BLaER1 (cell line): ENCODE measurements around the gene PMPCA.
"Not testable (repeated sequence)": the region's sequence is repeated elsewhere in the genome, so short reads cannot be mapped to it uniquely, and the experiment has no call there.

Experiments
- H3K27ac ChIP-seq: shearing (Covaris generic); formaldehyde crosslinking; 2 replicates; pipeline ENCODE4 v1.8.1; 2022
- H3K27me3 ChIP-seq: shearing (Covaris generic); formaldehyde crosslinking; 2 replicates; pipeline ENCODE4 v1.8.1; 2022
- H3K36me3 ChIP-seq: shearing (Covaris generic); formaldehyde crosslinking; 2 replicates; pipeline ENCODE4 v1.8.1; 2022
- H3K4me1 ChIP-seq: shearing (Covaris generic); formaldehyde crosslinking; 2 replicates; pipeline ENCODE4 v1.8.1; 2022
- H3K4me2 ChIP-seq: shearing (Covaris generic); formaldehyde crosslinking; 2 replicates; pipeline ENCODE4 v1.8.1; 2022
- H3K4me3 ChIP-seq: shearing (Covaris generic); formaldehyde crosslinking; 2 replicates; pipeline ENCODE4 v1.8.1; 2022
- H3K9ac ChIP-seq: shearing (Covaris generic); formaldehyde crosslinking; 2 replicates; pipeline ENCODE4 v1.8.1; 2022
- H3K9me3 ChIP-seq: shearing (Covaris generic); formaldehyde crosslinking; 2 replicates; pipeline ENCODE4 v1.8.1; 2022
- H4K20me1 ChIP-seq: shearing (Covaris generic); formaldehyde crosslinking; 2 replicates; pipeline ENCODE4 v1.8.1; 2022
- Cebpa-rat ChIP-seq: shearing (Covaris generic); IDR thresholded peaks from 2 replicates; pipeline ENCODE4 v1.8.1; 2022

PMPCA gene

DNA sequence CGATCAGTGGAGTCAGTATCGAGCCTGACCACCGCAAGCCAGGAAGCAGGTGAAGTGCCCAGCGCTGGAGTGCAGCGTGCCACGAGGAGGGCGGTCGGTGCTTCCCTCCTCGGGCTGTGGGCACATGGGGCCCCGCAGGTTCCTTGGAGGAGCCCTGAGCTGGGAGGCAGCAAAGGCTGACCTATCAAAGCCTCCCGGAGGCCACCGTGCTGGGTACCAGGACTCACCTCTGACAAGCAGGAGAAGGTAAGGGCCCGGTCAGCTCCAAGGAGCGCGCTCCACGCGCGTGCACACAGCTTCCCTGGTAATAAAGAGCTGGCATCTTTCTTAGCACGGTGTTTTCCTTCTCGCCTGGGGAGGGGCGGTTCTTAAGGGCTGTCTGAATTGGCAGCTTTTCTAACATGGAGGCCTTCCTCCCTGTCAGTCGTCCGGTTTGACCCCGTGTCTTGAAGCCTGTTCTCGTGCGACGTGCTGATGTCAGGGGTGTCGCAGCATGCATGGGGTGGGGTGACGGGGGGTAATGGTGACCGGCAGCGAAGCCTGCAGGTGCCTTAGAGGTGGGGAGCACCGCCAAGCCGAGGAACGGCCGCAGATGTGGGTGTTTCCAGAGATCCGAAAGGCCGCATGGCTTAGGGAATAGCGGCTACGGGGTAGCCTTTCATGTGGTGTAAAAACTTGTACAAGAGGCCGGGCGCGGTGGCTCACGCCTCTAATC, 13.1 kb downstream of the PMPCA start:
- no peak overlapping the region for H3K27ac ChIP-seq
- no peaks in the 10 kb centered on the region for H3K27me3 ChIP-seq
- peaks cover 96% of the 10 kb centered on the region for H3K36me3 ChIP-seq
- no peak overlapping the region for H3K9ac ChIP-seq
- no peak overlapping the region for H3K4me2 ChIP-seq
- no peak for TF ChIP-seq Cebpa-rat
- H3K4me1 ChIP-seq, result peaks cover 27% of the 10 kb centered on the region
- no peak overlapping the region for H3K4me3 ChIP-seq
- peaks cover 18% of the 10 kb centered on the region; the same call in 1 of the 2 replicates for H4K20me1 ChIP-seq
- no peaks in the 10 kb centered on the region for H3K9me3 ChIP-seq

DNA sequence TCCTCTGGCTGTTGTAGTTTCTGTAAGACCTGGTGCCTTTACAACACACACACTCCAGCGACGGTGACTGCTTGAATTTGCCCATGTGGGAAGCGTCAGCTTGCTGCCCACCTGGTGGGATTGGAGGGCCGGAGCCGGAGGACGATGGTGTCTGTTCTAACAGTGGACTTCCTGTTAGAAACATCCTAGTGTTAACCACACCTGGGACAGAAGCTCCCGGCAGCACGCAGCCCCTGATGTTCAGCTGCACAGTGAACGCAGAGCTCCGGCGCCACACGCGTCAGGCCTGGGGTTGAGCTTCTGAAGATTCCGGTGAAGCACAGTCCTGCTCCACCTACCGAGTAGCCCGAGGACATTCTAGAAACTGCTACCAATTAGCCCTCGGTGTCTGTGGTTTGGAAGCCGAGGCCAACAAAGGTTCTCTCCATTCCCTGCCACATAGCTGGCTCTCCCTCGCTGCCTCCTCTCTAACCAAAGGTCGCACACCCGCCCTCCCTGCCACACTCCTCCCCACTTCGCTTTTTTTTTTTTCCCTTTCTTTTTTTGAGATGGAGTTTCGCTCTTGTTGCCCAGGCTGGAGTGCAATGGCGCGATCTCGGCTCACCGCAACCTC, 14.4 kb downstream of the PMPCA start:
- no peak overlapping the region for H3K9ac ChIP-seq
- H3K9me3 ChIP-seq, result no peaks in the 10 kb centered on the region
- H3K27me3 ChIP-seq, result no peaks in the 10 kb centered on the region
- no peak overlapping the region for H3K4me3 ChIP-seq
- H3K27ac ChIP-seq, result no peak overlapping the region; the same call in 1 of the 2 replicates
- H4K20me1 ChIP-seq, result peaks cover 29% of the 10 kb centered on the region
- H3K4me1 ChIP-seq, result peaks cover 26% of the 10 kb centered on the region
- H3K4me2 ChIP-seq, result no peak overlapping the region
- no peak for TF ChIP-seq Cebpa-rat
- H3K36me3 ChIP-seq, result peaks cover 96% of the 10 kb centered on the region

GRCh38 chr9:136425367-136425766, 14.9 kb downstream of the PMPCA start:
- not testable (repeated sequence) for H3K9ac ChIP-seq, H3K27ac ChIP-seq, H3K4me3 ChIP-seq, H3K9me3 ChIP-seq, H3K4me2 ChIP-seq, H3K27me3 ChIP-seq
- Histone ChIP-seq H3K4me1 (peaks cover 21% of the 10 kb centered on the region), H4K20me1 (peaks cover 34% of the 10 kb centered on the region), H3K36me3 (peaks cover 96% of the 10 kb centered on the region)

DNA sequence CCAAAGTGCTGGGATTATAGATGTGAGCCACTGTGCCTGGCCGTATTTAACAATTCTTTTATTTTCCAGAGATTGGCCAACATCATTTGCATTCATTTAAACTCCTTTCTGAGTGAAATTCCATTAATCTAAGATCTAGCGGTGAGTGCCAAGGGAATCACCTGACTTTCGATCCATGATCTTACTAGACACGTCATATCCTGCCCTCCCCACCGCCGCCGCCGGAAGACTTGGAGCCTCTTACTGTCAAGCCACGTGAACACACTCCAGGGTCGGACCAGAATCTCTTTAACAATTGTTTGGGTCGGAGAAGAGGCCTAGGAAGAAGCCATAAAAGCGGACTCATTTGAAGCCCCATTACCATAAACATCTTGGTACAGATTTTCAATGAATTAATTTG, 16.3 kb downstream of the PMPCA start:
- H3K9me3 ChIP-seq, result no peaks in the 10 kb centered on the region
- no peak overlapping the region for H3K4me3 ChIP-seq
- H3K4me2 ChIP-seq, result no peak overlapping the region
- H3K27me3 ChIP-seq, result no peaks in the 10 kb centered on the region
- no peak overlapping the region for H3K9ac ChIP-seq
- H4K20me1 ChIP-seq, result peaks cover 36% of the 10 kb centered on the region
- peaks cover 93% of the 10 kb centered on the region for H3K36me3 ChIP-seq
- H3K27ac ChIP-seq, result no peak overlapping the region
- H3K4me1 ChIP-seq, result peaks cover 7% of the 10 kb centered on the region
- TF ChIP-seq Cebpa-rat, result no peak

- peaks cover 93% of the 10 kb centered on the region for H3K36me3 ChIP-seq
- no peak overlapping the region for H3K9ac ChIP-seq
- H3K4me2 ChIP-seq, result no peak overlapping the region
- no peak for TF ChIP-seq Cebpa-rat
- H3K4me3 ChIP-seq, result no peak overlapping the region
- no peaks in the 10 kb centered on the region for H3K27me3 ChIP-seq
- H4K20me1 ChIP-seq, result peaks cover 51% of the 10 kb centered on the region
- H3K9me3 ChIP-seq, result no peaks in the 10 kb centered on the region
- no peak overlapping the region for H3K27ac ChIP-seq
- no peaks in the 10 kb centered on the region for H3K4me1 ChIP-seq
Observed at GRCh38 chr9:136429075-136429628, 18.7 kb downstream of the PMPCA start.

- Histone ChIP-seq H3K4me3 (no peak overlapping the region), H3K27me3 (no peaks in the 10 kb centered on the region), H3K9ac (no peak overlapping the region), H3K36me3 (peaks cover 93% of the 10 kb centered on the region), H3K27ac (no peak overlapping the region), H3K4me2 (no peak overlapping the region), H3K9me3 (no peaks in the 10 kb centered on the region), H3K4me1 (no peaks in the 10 kb centered on the region), H4K20me1 (peaks cover 51% of the 10 kb centered on the region)
- TF ChIP-seq Cebpa-rat, result no peak
Observed at GRCh38 chr9:136429683-136430491, 19.4 kb downstream of the PMPCA start.

GRCh38 chr9:136430588-136431234, 20.3 kb downstream of the PMPCA start:
- no peak for TF ChIP-seq Cebpa-rat
- Histone ChIP-seq H4K20me1 (peaks cover 59% of the 10 kb centered on the region), H3K27me3 (no peaks in the 10 kb centered on the region), H3K36me3 (peaks cover 93% of the 10 kb centered on the region), H3K9me3 (no peaks in the 10 kb centered on the region), H3K4me3 (no peak overlapping the region), H3K4me1 (no peaks in the 10 kb centered on the region), H3K27ac (no peak overlapping the region), H3K9ac (no peak overlapping the region), H3K4me2 (no peak overlapping the region)

GRCh38 chr9:136431782-136432350, 21.4 kb downstream of the PMPCA start:
- Histone ChIP-seq H3K9ac (no peak overlapping the region), H3K9me3 (no peaks in the 10 kb centered on the region), H4K20me1 (peaks cover 71% of the 10 kb centered on the region), H3K4me2 (no peak overlapping the region), H3K27ac (no peak overlapping the region), H3K4me1 (peaks cover 11% of the 10 kb centered on the region), H3K4me3 (no peak overlapping the region), H3K36me3 (peaks cover 93% of the 10 kb centered on the region), H3K27me3 (no peaks in the 10 kb centered on the region)
- no peak for TF ChIP-seq Cebpa-rat

GRCh38 chr9:136432591-136432990, 22.1 kb downstream of the PMPCA start:
- H3K4me3 ChIP-seq, result no peak overlapping the region
- no peaks in the 10 kb centered on the region for H3K27me3 ChIP-seq
- H3K36me3 ChIP-seq, result peaks cover 88% of the 10 kb centered on the region
- H3K4me1 ChIP-seq, result peaks cover 18% of the 10 kb centered on the region
- no peaks in the 10 kb centered on the region for H3K9me3 ChIP-seq
- H4K20me1 ChIP-seq, result peaks cover 78% of the 10 kb centered on the region
- no peak overlapping the region for H3K4me2 ChIP-seq
- no peak overlapping the region for H3K27ac ChIP-seq
- no peak overlapping the region for H3K9ac ChIP-seq
- TF ChIP-seq Cebpa-rat, result no peak
